Activated CD4-positive, alpha-beta T cell treated with anti-CD3 and anti-CD28 coated beads for 36 hours (primary cell): Measurements from ENCODE around the gene E2F7. TPM values are rescaled to one million over a fixed set of nuclear protein-coding genes. Genes with fewer than 3 reads are reported as not detected.

ENCODE experiments used
- ATAC-seq: fragments of 200-7000 bp; cut with Tn5 transposase; one replicate; pipeline ENCODE4 v1.10.0; 2021; ENCODE audit warnings: mild to moderate bottlenecking, moderate library complexity
- CTCF ChIA-PET: fragments of 350-600 bp; sonication (Branson Sonifier 250); formaldehyde crosslinking; loops from one replicate; lab custom pipeline; 2021; ENCODE audit warnings: antibody characterized with exemption; lab: Charles Lee
- POLR2A ChIA-PET: fragments of 350-600 bp; sonication (Branson Sonifier 250); formaldehyde crosslinking; loops from one replicate; lab custom pipeline; 2021; ENCODE audit warnings: antibody characterized with exemption, inconsistent platforms; lab: Charles Lee
- DNase-seq: peaks from one replicate; pipeline ENCODE4 v3.0.0-alpha.2; 2020
- H3K27ac Mint-ChIP-seq: one replicate; pipeline ENCODE4 v1.8.0; 2021; ENCODE audit warnings: mixed read lengths
- H3K27me3 Mint-ChIP-seq: one replicate; pipeline ENCODE4 v1.8.0; 2021; ENCODE audit warnings: mixed read lengths
- H3K36me3 Mint-ChIP-seq: one replicate; pipeline ENCODE4 v1.8.0; 2021; ENCODE audit warnings: low read depth, mixed read lengths
- H3K4me1 Mint-ChIP-seq: one replicate; pipeline ENCODE4 v1.8.0; 2021; ENCODE audit warnings: mixed read lengths
- H3K4me3 Mint-ChIP-seq: one replicate; pipeline ENCODE4 v1.8.0; 2021; ENCODE audit warnings: mild to moderate bottlenecking, moderate library complexity, mixed read lengths
- H3K9me3 Mint-ChIP-seq: one replicate; pipeline ENCODE4 v1.8.0; 2021; ENCODE audit warnings: low read depth, mixed read lengths
- intact Hi-C, 2 experiments: fragments of 100-400 bp; cut with DNase I in 1 of 2; cut with micrococcal nuclease in 1 of 2; formaldehyde crosslinking; loops; one replicate each; pipeline versions ENCODE4 v1.14.2 to v1.15.1; 2022 to 2024; cut with DNase I, micrococcal nuclease
- total RNA-seq, 2 experiments: library from RNA; stranded (reverse); gene quantifications; one replicate each; pipeline ENCODE4 v1.2.3, GENCODE V29; 2021

Gene E2F7
- total RNA-seq, 2 experiments from 2014 or later, result 6.0 to 7.8 TPM

DNA sequence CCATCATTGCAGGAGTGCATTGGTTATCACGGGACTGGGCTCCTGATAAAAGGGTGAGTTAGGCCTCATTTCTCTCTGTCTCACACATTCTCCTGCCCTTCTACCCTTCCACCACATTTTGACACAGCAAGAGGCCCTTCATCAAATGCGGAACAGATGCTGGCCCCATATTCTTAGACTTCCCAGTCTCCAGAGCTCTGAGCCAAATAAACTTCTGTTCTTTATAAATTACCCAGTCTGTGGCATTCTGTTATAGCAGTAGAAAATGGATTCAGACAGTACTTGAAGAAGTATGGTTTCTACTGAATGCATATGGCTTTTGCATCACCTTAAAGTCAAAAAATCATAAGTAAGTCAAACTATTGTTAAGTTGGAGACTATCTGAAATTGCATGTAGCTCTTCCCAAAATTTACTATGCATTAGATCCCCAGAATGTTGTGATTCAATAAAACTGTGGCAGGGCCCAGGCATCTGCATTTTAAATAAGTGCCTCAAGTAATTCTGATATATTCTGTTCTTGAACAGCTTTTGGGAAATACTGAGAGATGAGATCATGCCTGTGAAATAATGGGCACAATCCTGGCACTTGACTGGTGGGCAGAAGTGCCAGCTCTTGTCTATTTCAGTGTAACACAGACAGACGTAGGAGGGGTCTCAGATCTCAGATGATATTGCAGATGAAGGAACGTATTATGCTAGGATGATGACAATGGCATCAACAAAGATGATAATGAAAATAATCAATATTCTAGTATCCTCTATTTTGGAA, 68.2 kb downstream of the E2F7 start:
- CTCF ChIA-PET, result interaction anchor here (2.7 kb wide), 1 partner anchor 14 kb away, joined by 15 read pairs; no protein-coding TSS in a partner anchor
- ATAC-seq, result no peak
- Mint-ChIP-seq H3K27me3 (peaks cover 5% of the 10 kb centered on the region), H3K4me3 (no peak overlapping the region), H3K27ac (no peak overlapping the region), H3K36me3 (no peaks in the 10 kb centered on the region), H3K9me3 (no peaks in the 10 kb centered on the region), H3K4me1 (no peaks in the 10 kb centered on the region)
- DNase-seq, result no peak
- POLR2A ChIA-PET, result no interaction called here
- intact Hi-C loops, result no loop called here

DNA sequence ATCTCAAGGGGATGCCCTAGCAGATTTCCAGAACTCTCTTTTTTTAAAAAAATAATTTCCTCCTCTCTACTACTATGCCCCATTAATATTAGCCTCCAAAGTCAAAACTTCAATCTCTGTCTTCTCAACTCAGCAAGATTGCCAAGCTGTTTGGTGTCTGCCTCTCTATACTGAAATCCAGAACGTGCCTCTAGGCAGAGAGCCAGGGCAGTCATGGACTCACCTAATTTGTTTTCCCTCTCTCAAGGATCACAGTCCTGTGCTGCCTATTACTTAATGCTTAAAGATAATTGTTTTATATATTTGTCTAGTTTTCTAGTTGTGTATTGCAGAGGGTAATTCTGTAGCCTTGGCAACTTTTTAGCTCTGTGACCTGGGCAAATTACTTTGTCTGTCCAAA, 74.7 kb downstream of the E2F7 start:
- no peak for DNase-seq
- CTCF ChIA-PET, result interaction anchor here (1.3 kb wide), 1 partner anchor 20 kb away, joined by 5 read pairs; no protein-coding TSS in a partner anchor
- Mint-ChIP-seq H3K4me1 (no peaks in the 10 kb centered on the region), H3K27me3 (peaks cover 6% of the 10 kb centered on the region), H3K9me3 (peaks cover 3% of the 10 kb centered on the region), H3K27ac (no peak overlapping the region), H3K4me3 (no peak overlapping the region), H3K36me3 (no peaks in the 10 kb centered on the region)
- ATAC-seq, result no peak
- POLR2A ChIA-PET, result no interaction called here
- intact Hi-C loops, result no loop called here

DNA sequence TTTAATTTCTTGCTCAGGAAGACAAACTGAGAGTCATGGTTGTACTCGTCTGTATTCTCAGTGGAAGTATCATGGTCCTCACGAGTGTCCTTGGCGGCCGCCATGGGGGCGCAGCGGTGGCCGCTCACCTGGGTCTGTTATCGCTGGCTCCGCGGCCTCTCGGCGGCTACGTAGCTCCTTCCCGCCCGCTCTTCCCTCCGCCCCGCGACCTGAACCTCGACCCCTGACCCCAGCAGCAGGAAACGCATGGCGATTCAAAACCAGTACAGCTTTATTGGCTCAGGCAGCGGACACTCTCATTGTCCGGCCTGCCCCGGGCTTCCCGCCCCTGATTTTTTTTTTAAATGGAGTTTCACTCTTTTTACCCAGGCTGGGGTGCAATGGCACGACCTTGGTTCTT, 80.8 kb downstream of the E2F7 start:
- intact Hi-C loops, result no loop called here
- H3K9me3 Mint-ChIP-seq, result peaks cover 20% of the 10 kb centered on the region
- H3K27ac Mint-ChIP-seq, result no peak overlapping the region
- CTCF ChIA-PET, result no interaction called here
- no peak overlapping the region for H3K4me3 Mint-ChIP-seq
- ATAC-seq, result no peak
- POLR2A ChIA-PET, result no interaction called here
- peaks cover 4% of the 10 kb centered on the region for H3K36me3 Mint-ChIP-seq
- peaks cover 5% of the 10 kb centered on the region for H3K27me3 Mint-ChIP-seq
- DNase-seq, result no peak
- H3K4me1 Mint-ChIP-seq, result no peaks in the 10 kb centered on the region

DNA sequence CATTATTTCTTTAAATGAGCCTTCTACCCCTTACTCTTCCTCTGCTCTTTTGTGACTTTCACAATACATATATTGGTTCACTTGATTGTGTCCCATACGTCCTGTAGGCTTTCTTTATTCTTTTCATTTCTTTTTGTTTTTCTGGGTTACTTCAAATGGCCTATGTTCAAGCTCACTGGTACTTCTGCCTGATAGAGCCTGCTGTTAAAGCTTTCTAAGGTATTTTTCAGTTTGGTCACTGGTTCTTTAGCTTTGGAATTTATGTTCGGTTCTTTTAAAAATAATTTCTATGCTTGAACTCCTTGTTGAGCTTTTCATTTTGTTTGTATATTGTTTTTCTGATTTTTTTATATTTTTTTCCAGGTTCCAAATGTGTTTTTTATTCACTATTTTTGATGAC, 81.9 kb downstream of the E2F7 start:
- ChIA-PET CTCF (no interaction called here), POLR2A (no interaction called here)
- ATAC-seq (no peak), DNase-seq (no peak)
- H3K4me1 Mint-ChIP-seq, result no peaks in the 10 kb centered on the region
- H3K4me3 Mint-ChIP-seq, result no peak overlapping the region
- intact Hi-C loops, result no loop called here
- peaks cover 4% of the 10 kb centered on the region for H3K27me3 Mint-ChIP-seq
- no peak overlapping the region for H3K27ac Mint-ChIP-seq
- peaks cover 4% of the 10 kb centered on the region for H3K36me3 Mint-ChIP-seq
- peaks cover 20% of the 10 kb centered on the region for H3K9me3 Mint-ChIP-seq

DNA sequence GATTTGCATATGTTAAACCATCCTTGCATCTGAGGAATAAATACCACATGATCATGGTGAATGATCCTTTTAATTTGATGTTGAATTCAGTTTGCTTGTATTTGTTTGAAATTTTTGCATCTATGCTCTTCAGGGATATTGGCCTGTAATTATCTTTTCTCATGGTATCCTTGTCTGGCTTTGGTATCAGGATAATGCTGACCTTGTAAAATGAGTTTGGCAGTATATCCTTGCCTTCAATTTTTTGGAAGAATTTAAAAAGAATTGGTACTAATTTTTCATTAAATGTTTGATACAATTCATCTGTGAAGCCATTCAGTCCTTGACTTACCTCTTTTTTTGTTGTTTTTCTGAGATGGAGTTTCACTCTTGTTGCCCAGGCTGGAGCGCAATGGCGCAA, 85.2 kb downstream of the E2F7 start:
- no peaks in the 10 kb centered on the region for H3K4me1 Mint-ChIP-seq
- ATAC-seq (no peak), DNase-seq (no peak)
- ChIA-PET POLR2A (no interaction called here), CTCF (interaction anchor here (1.5 kb wide), 1 partner anchor 31 kb away, joined by 3 read pairs; no protein-coding TSS in a partner anchor)
- peaks cover 4% of the 10 kb centered on the region for H3K36me3 Mint-ChIP-seq
- H3K9me3 Mint-ChIP-seq, result peaks cover 20% of the 10 kb centered on the region
- intact Hi-C loops, result no loop called here
- no peak overlapping the region for H3K4me3 Mint-ChIP-seq
- H3K27ac Mint-ChIP-seq, result no peak overlapping the region
- H3K27me3 Mint-ChIP-seq, result peaks cover 6% of the 10 kb centered on the region

DNA sequence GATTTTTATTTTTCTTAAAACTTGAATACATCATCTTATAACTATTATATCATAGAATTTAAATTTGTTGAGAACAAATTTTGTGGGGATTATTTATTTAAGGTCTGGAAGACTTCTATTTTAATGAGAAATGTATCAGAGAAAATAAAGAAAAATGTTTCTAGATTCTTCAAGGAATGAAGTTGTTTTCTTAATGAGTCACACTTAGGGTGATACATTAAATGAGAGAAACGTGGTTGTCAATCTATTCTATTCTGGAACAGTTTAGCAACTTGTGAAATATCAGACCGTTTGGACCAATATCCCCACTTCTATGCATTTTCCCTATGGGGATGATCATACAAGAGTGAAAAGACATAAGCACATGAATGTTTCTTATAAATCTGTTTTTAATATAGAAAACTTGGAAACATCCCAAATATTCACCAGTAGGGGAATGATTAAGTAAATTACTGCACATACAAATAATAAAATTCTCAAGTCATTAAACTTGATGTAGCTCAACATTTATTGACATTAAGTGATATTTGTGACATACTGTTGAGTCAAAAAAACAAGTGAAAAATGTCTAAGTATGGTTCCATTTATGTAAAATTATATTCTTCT, 88.5 kb downstream of the E2F7 start:
- POLR2A ChIA-PET, result no interaction called here

More for the DNA sequence above, 88.5 kb downstream of the E2F7 start:
- intact Hi-C loops, result no loop called here
- CTCF ChIA-PET, result interaction anchor here (0.6 kb wide), 1 partner anchor 98 kb away, joined by 4 read pairs; the partner anchor contains the start of gene CSRP2
- Mint-ChIP-seq H3K27me3 (peaks cover 15% of the 10 kb centered on the region), H3K4me1 (peaks cover 2% of the 10 kb centered on the region), H3K27ac (no peak overlapping the region), H3K9me3 (peaks cover 2% of the 10 kb centered on the region), H3K36me3 (no peaks in the 10 kb centered on the region), H3K4me3 (no peak overlapping the region)
- ATAC-seq (no peak), DNase-seq (no peak)

Other genes starting within 250 kb of the E2F7 start
- gene CSRP2, start 186.6 kb downstream of the E2F7 start, total RNA-seq, result 1 to 10 TPM; 1.8 to 2.0 TPM